Thyroid gland (tissue), 4 donors: ENCODE measurements around the gene STARD10. TPM values are rescaled to one million over a fixed set of nuclear protein-coding genes. Genes with fewer than 3 reads are reported as not detected.

Source experiments
- DNase-seq, 2 donors: peaks; one replicate each; pipeline ENCODE4 v3.0.0-alpha.2; 2019
- H3K27ac ChIP-seq, 3 donors: fragments of 200-600 bp; sonication (generic); 1 replicate in 2 of 3; 2 replicates in 1 of 3; pipeline ENCODE4 v1.5.1; 2016 to 2019; ENCODE audit warnings: mild to moderate bottlenecking in 1 of 3, moderate library complexity in 1 of 3
- H3K27me3 ChIP-seq: fragments of 200-600 bp; sonication (generic); one replicate; pipeline ENCODE4 v1.5.1; 2019
- H3K36me3 ChIP-seq, 2 donors: fragments of 200-600 bp; sonication (generic); one replicate each; pipeline ENCODE4 v1.5.1; 2016 to 2019
- H3K4me1 ChIP-seq, 2 donors: fragments of 200-600 bp; sonication (generic); one replicate each; pipeline ENCODE4 v1.5.1; 2017 to 2019
- H3K4me3 ChIP-seq, 3 donors: fragments of 200-600 bp; sonication (generic); replicated peaks in 1 of 3; 1 replicate in 2 of 3; 2 replicates in 1 of 3; pipeline ENCODE4 v1.5.1; 2016; ENCODE audit warnings: mild to moderate bottlenecking in 1 of 3
- H3K9me3 ChIP-seq: fragments of 200-600 bp; sonication (generic); one replicate; pipeline ENCODE4 v1.5.1; 2017
- POLR2A ChIP-seq, 2 donors: fragments of 450-650 bp; IDR thresholded peaks; one replicate each; pipeline ENCODE4 v1.6.1; 2017; ENCODE audit warnings: antibody characterized with exemption in 2 of 2, mild to moderate bottlenecking in 2 of 2, moderate library complexity in 1 of 2
- WGBS, 2 donors: methylation state at CpG; one replicate each; pipeline ENCODE4 v1.1.5; 2017; 5-methylcytosine and 5-hydroxymethylcytosine counted together
- intact Hi-C: fragments of 100-400 bp; cut with DNase I; formaldehyde crosslinking; loops from one replicate; pipeline ENCODE4 v1.15.1; 2023
- total RNA-seq, 4 donors: library from RNA; depleted of rRNA; stranded (reverse); fragments of >200 nt; gene quantifications; one replicate each; pipeline ENCODE4 v1.2.3, GENCODE V29; 2016
- TF ChIP-seq, protein P1 (sequence below), 6 experiments: fragments of 200-600 bp in 3 of 6; fragments of 450-650 bp in 3 of 6; sonication (generic) in 3 of 6; IDR thresholded peaks; one replicate each; pipeline ENCODE4 v1.5.1; 2016 to 2019; ENCODE audit warnings: antibody characterized with exemption in 6 of 6, mild to moderate bottlenecking in 2 of 6, inconsistent platforms in 1 of 6, moderate library complexity in 1 of 6

The STARD10 gene
- total RNA-seq, 4 donors from 2014 or later = 67.7 to 113 (median 82.0) TPM

DNA sequence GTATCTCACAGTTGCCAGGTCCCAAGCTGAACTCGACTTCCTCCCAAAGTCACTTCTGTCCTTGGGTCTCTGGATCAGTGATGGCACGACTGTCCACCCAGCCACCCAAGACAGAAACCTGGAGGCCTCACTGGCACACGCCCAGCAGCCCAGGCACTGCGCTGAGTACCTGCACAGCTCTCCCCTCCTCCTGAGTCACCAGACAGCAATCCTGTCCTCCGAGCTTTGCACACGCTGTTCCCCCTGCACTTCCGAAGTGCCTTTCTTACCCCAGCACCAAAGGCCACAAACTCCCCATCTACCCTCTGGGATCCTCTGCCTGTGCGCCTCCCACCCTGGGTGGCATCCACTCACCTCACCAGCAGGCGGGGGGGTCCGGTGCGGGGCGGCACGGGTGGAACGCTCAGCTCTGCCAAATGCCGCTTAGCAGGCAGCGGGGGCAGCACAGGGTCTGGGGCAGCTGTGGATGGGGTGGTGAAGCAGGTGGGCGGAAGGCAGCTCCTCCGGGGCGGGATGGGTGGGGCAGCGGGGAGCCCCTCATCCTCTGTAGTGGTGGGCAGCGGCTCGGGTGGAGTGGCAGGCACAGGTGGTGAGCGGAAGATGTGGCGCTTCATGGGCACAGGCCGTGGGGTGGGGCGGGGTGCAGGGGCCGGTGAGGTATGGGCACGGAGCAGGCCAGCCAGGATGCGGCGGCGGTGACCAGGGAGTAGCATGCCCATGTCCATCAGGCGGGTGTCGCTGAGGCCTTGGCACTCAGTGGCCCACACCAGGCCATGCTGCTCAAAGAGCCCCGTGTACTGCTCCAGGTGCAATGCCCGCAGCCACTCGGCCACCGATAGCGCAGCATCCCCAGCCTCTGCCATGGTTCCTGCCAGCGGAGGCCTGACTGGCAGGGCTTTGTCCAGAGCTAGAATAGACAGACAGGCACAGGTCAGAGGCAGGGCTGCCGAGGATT lies 67.3 kb downstream of the STARD10 start:
- WGBS, 2 donors = 90 to 93% methylated on average over 31 to 39 of the region's 40 CpGs
- no peak overlapping the region for H3K27ac ChIP-seq
- no peaks in the 10 kb centered on the region for H3K9me3 ChIP-seq
- H3K4me1 ChIP-seq = peaks cover 16 to 26% of the 10 kb centered on the region in 2 donors
- no peak for DNase-seq
- no peak overlapping the region for H3K4me3 ChIP-seq
- H3K36me3 ChIP-seq = no peaks in the 10 kb centered on the region
- intact Hi-C loops = loop anchor here (2.0 kb wide), 1 partner anchor 70 kb away; no protein-coding TSS in a partner anchor
- no peaks in the 10 kb centered on the region for H3K27me3 ChIP-seq
- TF ChIP-seq, protein P1, sequence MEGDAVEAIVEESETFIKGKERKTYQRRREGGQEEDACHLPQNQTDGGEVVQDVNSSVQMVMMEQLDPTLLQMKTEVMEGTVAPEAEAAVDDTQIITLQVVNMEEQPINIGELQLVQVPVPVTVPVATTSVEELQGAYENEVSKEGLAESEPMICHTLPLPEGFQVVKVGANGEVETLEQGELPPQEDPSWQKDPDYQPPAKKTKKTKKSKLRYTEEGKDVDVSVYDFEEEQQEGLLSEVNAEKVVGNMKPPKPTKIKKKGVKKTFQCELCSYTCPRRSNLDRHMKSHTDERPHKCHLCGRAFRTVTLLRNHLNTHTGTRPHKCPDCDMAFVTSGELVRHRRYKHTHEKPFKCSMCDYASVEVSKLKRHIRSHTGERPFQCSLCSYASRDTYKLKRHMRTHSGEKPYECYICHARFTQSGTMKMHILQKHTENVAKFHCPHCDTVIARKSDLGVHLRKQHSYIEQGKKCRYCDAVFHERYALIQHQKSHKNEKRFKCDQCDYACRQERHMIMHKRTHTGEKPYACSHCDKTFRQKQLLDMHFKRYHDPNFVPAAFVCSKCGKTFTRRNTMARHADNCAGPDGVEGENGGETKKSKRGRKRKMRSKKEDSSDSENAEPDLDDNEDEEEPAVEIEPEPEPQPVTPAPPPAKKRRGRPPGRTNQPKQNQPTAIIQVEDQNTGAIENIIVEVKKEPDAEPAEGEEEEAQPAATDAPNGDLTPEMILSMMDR (IDR thresholded peaks at IDR 0.05) = no peak
- no peak for TF ChIP-seq POLR2A (IDR thresholded peaks at IDR 0.05)

DNA sequence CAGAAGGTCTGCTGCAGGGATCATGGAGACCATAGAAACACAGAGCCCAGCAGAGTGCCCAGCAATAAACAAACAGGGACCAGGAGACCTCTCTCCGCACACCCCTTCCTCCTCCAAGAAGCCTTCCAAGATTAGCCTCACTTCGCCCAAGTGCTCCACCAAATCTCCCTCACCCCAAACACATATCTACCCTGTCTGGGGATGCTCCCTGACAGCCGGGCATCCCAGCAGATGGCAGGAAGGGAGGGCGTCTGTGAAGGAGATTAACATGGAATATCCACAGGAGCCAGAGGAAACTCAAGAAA lies 68.2 kb downstream of the STARD10 start:
- no peak overlapping the region for H3K27ac ChIP-seq

DNA sequence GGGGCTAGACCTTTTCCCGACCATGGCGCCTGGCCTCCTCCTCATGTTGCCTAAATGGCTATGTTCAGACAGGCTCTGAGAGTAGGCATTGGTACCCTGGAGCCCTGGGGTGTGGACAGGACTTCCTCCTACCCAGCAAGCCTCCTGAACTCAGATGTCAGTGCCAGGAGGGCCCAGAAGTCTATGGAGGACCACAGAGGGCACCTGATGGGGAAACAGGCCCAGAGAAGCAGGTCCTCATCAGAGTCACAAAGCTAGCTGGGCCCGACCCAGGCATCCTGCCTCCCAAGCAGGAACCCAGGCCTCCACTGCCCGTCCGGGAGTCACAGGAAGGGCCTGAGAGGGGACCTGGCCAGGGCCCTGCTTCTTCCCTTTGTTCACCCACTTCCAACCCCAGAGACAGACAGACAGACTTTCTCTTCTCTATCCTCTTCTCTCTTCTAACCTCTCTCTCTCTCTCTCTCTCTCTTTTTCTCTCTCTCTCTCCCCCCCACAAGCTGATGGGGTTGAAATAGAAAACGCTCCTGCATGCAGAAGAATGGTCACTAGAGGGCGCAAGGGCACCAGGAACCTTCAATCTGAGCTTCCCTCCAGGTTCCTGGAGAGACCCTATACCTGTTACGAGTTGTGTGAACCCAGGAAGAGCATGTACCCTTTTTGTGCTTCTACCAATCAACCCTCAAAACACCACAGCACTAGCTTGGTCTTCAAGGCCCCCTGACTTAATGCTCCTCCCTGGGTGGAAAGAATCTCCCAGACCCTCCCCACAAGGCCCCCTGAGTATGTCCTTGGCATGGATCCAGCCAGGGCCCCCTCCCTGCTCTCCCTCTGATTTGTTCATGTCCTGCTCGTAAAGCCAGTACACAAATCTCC lies 68.8 kb downstream of the STARD10 start:
- no peak for TF ChIP-seq POLR2A (IDR thresholded peaks at IDR 0.05)
- TF ChIP-seq, protein P1 (IDR thresholded peaks at IDR 0.05) = peak; percentile 50 to 99 (median 90)
- 54 to 56% methylated on average over 9 of the region's 9 CpGs for WGBS, 2 donors
- H3K36me3 ChIP-seq = no peaks in the 10 kb centered on the region

More for the DNA sequence above, 68.2 kb downstream of the STARD10 start:
- DNase-seq = no peak
- 86 to 91% methylated on average over 4 of the region's 4 CpGs for WGBS, 2 donors
- no peaks in the 10 kb centered on the region for H3K27me3 ChIP-seq
- H3K9me3 ChIP-seq = no peaks in the 10 kb centered on the region
- H3K4me1 ChIP-seq = peaks cover 24 to 34% of the 10 kb centered on the region in 2 donors
- intact Hi-C loops = loop anchor here (2.0 kb wide), 1 partner anchor 71 kb away; no protein-coding TSS in a partner anchor
- no peak overlapping the region for H3K4me3 ChIP-seq
- no peaks in the 10 kb centered on the region for H3K36me3 ChIP-seq
- TF ChIP-seq, protein P1 (IDR thresholded peaks at IDR 0.05) = no peak
- TF ChIP-seq POLR2A (IDR thresholded peaks at IDR 0.05) = no peak

DNA sequence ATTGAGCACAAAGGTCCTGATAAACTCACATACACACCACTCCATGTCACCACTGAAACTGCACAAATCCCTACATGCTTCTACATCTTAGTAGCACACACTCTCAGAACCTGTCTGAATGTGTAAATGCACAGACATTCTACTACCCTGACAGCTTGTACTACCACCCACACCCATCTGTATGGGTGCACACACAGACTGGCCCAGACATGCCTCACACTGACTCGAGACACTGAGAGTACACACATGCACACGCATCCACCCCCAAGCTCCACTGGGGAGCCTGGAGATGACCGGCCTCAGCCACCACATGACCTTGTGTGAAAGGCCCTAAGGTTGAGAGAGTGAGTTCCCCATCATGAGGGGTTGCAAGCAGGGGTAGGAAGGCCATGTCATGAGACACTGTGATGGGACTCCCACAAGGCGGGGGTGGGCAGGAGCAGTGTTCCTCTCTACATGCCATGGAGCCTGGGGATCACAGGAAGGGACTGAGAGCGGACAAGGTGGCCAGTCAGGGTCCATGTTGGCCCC lies 69.8 kb downstream of the STARD10 start:
- DNase-seq = no peak
- TF ChIP-seq POLR2A (IDR thresholded peaks at IDR 0.05) = no peak
- TF ChIP-seq, protein P1 (IDR thresholded peaks at IDR 0.05) = no peak
- H3K4me1 ChIP-seq = peaks cover 20 to 44% of the 10 kb centered on the region in 2 donors
- H3K36me3 ChIP-seq = no peaks in the 10 kb centered on the region
- H3K27ac ChIP-seq = no peak overlapping the region
- no peaks in the 10 kb centered on the region for H3K9me3 ChIP-seq
- intact Hi-C loops = no loop called here
- H3K27me3 ChIP-seq = no peaks in the 10 kb centered on the region
- no peak overlapping the region for H3K4me3 ChIP-seq
- WGBS, 2 donors = 89 to 90% methylated on average over 2 to 5 of the region's 5 CpGs

More for the DNA sequence above, 68.8 kb downstream of the STARD10 start:
- H3K27ac ChIP-seq = peak overlapping the region in 1 of 3 donors; percentile 34
- peak; percentile 77 to 82 for DNase-seq
- H3K27me3 ChIP-seq = no peaks in the 10 kb centered on the region
- H3K4me3 ChIP-seq = no peak overlapping the region
- intact Hi-C loops = no loop called here
- H3K4me1 ChIP-seq = peaks cover 24 to 34% of the 10 kb centered on the region in 2 donors
- H3K9me3 ChIP-seq = no peaks in the 10 kb centered on the region
